ENCODE results near the gene XRCC6.
"Not testable (repeated sequence)": the region's sequence is repeated elsewhere in the genome, so short reads cannot be mapped to it uniquely, and the experiment has no call there.

The XRCC6 gene

GRCh38 chr22:41642331-41643110, 21.4 kb downstream of the XRCC6 start:
- DNase-seq (ENCODE audit: extremely low spot score, insufficient read length, low read depth), result no peak
- FAIRE-seq, result no peak

GRCh38 chr22:41647771-41648170, 26.7 kb downstream of the XRCC6 start:
- DNase-seq (ENCODE audit: extremely low spot score, insufficient read length, low read depth), result no peak

GRCh38 chr22:41648432-41648831, 27.3 kb downstream of the XRCC6 start:
- DNase-seq (ENCODE audit: extremely low spot score, insufficient read length, low read depth), result no peak
- no peak for FAIRE-seq

More at GRCh38 chr22:41647771-41648170, 26.7 kb downstream of the XRCC6 start:
- FAIRE-seq, result no peak

GRCh38 chr22:41650229-41650628, 29.1 kb downstream of the XRCC6 start:
- FAIRE-seq, result no peak

GRCh38 chr22:41650821-41651220, 29.7 kb downstream of the XRCC6 start:
- FAIRE-seq (no peak), DNase-seq (ENCODE audit: extremely low spot score, insufficient read length, low read depth) (no peak)

More at GRCh38 chr22:41650229-41650628, 29.1 kb downstream of the XRCC6 start:
- DNase-seq (ENCODE audit: extremely low spot score, insufficient read length, low read depth), result no peak

- DNase-seq (ENCODE audit: extremely low spot score, insufficient read length, low read depth) (no peak), FAIRE-seq (no peak)
Measured at GRCh38 chr22:41654322-41654721, 33.2 kb downstream of the XRCC6 start.

GRCh38 chr22:41656556-41656955, 35.5 kb downstream of the XRCC6 start:
- DNase-seq (ENCODE audit: extremely low spot score, insufficient read length, low read depth), result no peak

GRCh38 chr22:41657709-41658108, 36.6 kb downstream of the XRCC6 start:
- FAIRE-seq, result no peak
- no peak for DNase-seq (ENCODE audit: extremely low spot score, insufficient read length, low read depth)

More at GRCh38 chr22:41656556-41656955, 35.5 kb downstream of the XRCC6 start:
- no peak for FAIRE-seq

GRCh38 chr22:41658869-41659268, 37.8 kb downstream of the XRCC6 start:
- DNase-seq (ENCODE audit: extremely low spot score, insufficient read length, low read depth), result no peak
- no peak for FAIRE-seq

- DNase-seq (ENCODE audit: extremely low spot score, insufficient read length, low read depth) (no peak), FAIRE-seq (no peak)
Measured at GRCh38 chr22:41659941-41660340, 38.8 kb downstream of the XRCC6 start.

GRCh38 chr22:41660416-41660815, 39.3 kb downstream of the XRCC6 start:
- DNase-seq (ENCODE audit: extremely low spot score, insufficient read length, low read depth) (no peak), FAIRE-seq (no peak)

GRCh38 chr22:41661088-41661487, 40.0 kb downstream of the XRCC6 start:
- FAIRE-seq, result no peak

GRCh38 chr22:41661713-41662112, 40.6 kb downstream of the XRCC6 start:
- no peak for DNase-seq (ENCODE audit: extremely low spot score, insufficient read length, low read depth)
- FAIRE-seq, result no peak

More at GRCh38 chr22:41661088-41661487, 40.0 kb downstream of the XRCC6 start:
- DNase-seq (ENCODE audit: extremely low spot score, insufficient read length, low read depth), result no peak

GRCh38 chr22:41663594-41663993, 42.5 kb downstream of the XRCC6 start:
- not testable (repeated sequence) for FAIRE-seq; DNase-seq (ENCODE audit: extremely low spot score, insufficient read length, low read depth)

GRCh38 chr22:41664490-41664889, 43.4 kb downstream of the XRCC6 start:
- FAIRE-seq, result no peak
- no peak for DNase-seq (ENCODE audit: extremely low spot score, insufficient read length, low read depth)

GRCh38 chr22:41664951-41665350, 43.9 kb downstream of the XRCC6 start:
- FAIRE-seq, result no peak

GRCh38 chr22:41668971-41669911, 48.1 kb downstream of the XRCC6 start:
- DNase-seq (ENCODE audit: extremely low spot score, insufficient read length, low read depth), result no peak
- no peak for FAIRE-seq

More at GRCh38 chr22:41664951-41665350, 43.9 kb downstream of the XRCC6 start:
- no peak for DNase-seq (ENCODE audit: extremely low spot score, insufficient read length, low read depth)

- FAIRE-seq; DNase-seq (ENCODE audit: extremely low spot score, insufficient read length, low read depth): not testable (repeated sequence)
Measured at GRCh38 chr22:41672096-41672495, 51.0 kb downstream of the XRCC6 start.

- no peak for DNase-seq (ENCODE audit: extremely low spot score, insufficient read length, low read depth)
Measured at GRCh38 chr22:41672780-41673509, 51.9 kb downstream of the XRCC6 start.

GRCh38 chr22:41674846-41675340, 53.8 kb downstream of the XRCC6 start:
- no peak for FAIRE-seq
- DNase-seq (ENCODE audit: extremely low spot score, insufficient read length, low read depth), result no peak

More at GRCh38 chr22:41672780-41673509, 51.9 kb downstream of the XRCC6 start:
- no peak for FAIRE-seq

Measured in GM18507 (cell line).